Activated T-cell treated with anti-CD3 and anti-CD28 coated beads, Interleukin-2, amount 50 U/mL, for 24 hours (primary cell): ENCODE data around the gene F7.
"Not testable (repeated sequence)": the region's sequence is repeated elsewhere in the genome, so short reads cannot be mapped to it uniquely, and the experiment has no call there.

Source experiments
- DNase-seq: peaks from one replicate; pipeline ENCODE4 v3.0.0-alpha.2; 2020
- H3K27ac Mint-ChIP-seq: 2 replicates; pipeline ENCODE4 v1.8.0; 2020; ENCODE audit warnings: mild to moderate bottlenecking, mixed read lengths
- H3K27me3 Mint-ChIP-seq: 2 replicates; pipeline ENCODE4 v1.8.0; 2020; ENCODE audit warnings: mixed read lengths
- H3K36me3 Mint-ChIP-seq: 2 replicates; pipeline ENCODE4 v1.8.0; 2020; ENCODE audit warnings: low read depth, mixed read lengths
- H3K4me1 Mint-ChIP-seq: 2 replicates; pipeline ENCODE4 v1.8.0; 2020; ENCODE audit warnings: low read depth, mixed read lengths
- H3K4me3 Mint-ChIP-seq: 2 replicates; pipeline ENCODE4 v1.8.0; 2020; ENCODE audit warnings: mild to moderate bottlenecking, moderate library complexity, mixed read lengths
- H3K9me3 Mint-ChIP-seq: 2 replicates; pipeline ENCODE4 v1.8.0; 2020; ENCODE audit warnings: mixed read lengths

F7 gene

DNA sequence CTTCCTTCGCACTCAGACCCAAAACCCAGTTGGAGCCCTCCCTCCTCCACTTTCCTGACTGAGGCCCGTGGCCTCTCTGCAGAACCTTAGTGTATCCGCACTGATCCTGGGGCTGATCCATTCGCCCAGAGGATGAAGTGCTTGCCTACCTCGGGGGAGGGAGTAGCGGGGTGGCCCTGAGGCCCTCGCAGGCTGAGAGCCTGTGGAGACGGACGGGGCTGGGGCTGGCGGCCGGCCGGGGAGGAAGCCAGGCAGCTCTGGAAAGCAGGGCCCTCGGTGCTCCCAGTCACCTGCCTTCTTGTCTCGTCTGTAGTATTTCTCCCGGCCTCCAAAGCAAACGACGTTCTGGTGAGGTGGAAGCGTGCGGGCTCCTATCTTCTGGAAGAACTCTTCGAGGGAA, 54.1 kb downstream of the F7 start:
- Mint-ChIP-seq H3K9me3 (peaks cover 14% of the 10 kb centered on the region), H3K27ac (no peak overlapping the region), H3K27me3 (peaks cover 6% of the 10 kb centered on the region)

DNA sequence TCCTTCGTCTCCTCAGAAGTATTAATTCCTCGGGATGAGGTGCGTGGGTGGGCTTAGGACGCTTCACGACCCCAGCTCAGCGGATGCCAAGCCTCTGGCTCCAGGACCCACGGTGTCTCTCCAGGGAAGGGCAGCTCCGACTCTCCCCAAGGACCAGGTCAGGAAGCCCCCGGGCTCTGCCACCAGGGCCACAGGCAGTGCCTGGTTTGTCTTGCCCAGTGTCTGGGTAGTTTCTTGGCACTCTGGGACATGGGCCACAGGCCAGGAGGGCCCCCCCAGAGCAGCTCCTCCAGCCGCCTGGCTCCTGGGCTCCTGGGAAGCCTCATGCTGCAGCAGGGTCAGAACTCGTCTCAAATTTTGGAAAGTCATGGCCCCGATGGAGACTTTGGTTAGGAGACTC, 55.4 kb downstream of the F7 start:
- peak overlapping the region; percentile 28 for H3K4me3 Mint-ChIP-seq
- DNase-seq, result no peak

More for the DNA sequence above, 54.1 kb downstream of the F7 start:
- Mint-ChIP-seq H3K4me3 (no peak overlapping the region), H3K4me1 (peaks cover 22% of the 10 kb centered on the region), H3K36me3 (no peaks in the 10 kb centered on the region)
- DNase-seq, result no peak

DNA sequence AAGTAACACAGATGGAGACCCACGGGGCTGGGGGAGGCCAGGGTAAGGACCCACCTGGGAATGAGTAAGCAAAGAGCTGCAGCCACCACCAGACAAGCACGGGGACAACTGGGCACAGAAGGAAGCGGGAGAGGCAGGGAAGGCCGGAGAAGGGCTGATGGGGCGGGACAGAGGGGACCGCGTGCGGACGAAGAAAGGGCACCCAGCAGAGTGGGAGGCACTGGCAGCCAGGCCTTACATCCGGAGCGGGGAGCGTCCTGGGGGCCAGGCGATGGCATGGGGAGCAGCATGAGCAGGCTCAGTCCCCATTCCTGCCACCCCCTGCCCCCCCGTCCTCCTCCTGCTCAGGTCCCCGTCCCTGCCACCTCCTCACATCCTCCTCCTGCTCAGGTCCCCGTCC, 55.8 kb downstream of the F7 start:
- H3K27ac Mint-ChIP-seq, result peak overlapping the region; percentile 40
- H3K27me3 Mint-ChIP-seq, result peaks cover 6% of the 10 kb centered on the region
- H3K9me3 Mint-ChIP-seq, result peaks cover under 1% of the 10 kb centered on the region
- H3K36me3 Mint-ChIP-seq, result no peaks in the 10 kb centered on the region
- H3K4me1 Mint-ChIP-seq, result peaks cover 31% of the 10 kb centered on the region
- no peak for DNase-seq
- peak overlapping the region; percentile 28 for H3K4me3 Mint-ChIP-seq

More for the DNA sequence above, 55.4 kb downstream of the F7 start:
- Mint-ChIP-seq H3K4me1 (peaks cover 27% of the 10 kb centered on the region), H3K9me3 (peaks cover 3% of the 10 kb centered on the region), H3K27ac (peak overlapping the region; percentile 40), H3K27me3 (peaks cover 6% of the 10 kb centered on the region), H3K36me3 (no peaks in the 10 kb centered on the region)

DNA sequence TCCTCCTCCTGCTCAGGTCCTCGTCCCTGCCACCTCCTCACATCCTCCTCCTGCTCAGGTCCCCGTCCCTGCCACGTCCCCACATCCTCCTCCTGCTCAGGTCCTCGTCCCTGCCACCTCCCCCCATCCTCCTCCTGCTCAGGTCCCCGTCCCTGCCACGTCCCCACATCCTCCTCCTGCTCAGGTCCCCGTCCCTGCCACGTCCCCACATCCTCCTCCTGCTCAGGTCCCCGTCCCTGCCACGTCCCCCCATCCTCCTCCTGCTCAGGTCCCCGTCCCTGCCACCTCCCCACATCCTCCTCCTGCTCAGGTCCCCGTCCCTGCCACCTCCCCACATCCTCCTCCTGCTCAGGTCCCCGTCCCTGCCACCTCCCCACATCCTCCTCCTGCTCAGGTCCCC, 56.4 kb downstream of the F7 start:
- not testable (repeated sequence) for H3K4me3 Mint-ChIP-seq, H3K36me3 Mint-ChIP-seq, DNase-seq, H3K9me3 Mint-ChIP-seq, H3K27me3 Mint-ChIP-seq, H3K27ac Mint-ChIP-seq
- peaks cover 35% of the 10 kb centered on the region for H3K4me1 Mint-ChIP-seq

DNA sequence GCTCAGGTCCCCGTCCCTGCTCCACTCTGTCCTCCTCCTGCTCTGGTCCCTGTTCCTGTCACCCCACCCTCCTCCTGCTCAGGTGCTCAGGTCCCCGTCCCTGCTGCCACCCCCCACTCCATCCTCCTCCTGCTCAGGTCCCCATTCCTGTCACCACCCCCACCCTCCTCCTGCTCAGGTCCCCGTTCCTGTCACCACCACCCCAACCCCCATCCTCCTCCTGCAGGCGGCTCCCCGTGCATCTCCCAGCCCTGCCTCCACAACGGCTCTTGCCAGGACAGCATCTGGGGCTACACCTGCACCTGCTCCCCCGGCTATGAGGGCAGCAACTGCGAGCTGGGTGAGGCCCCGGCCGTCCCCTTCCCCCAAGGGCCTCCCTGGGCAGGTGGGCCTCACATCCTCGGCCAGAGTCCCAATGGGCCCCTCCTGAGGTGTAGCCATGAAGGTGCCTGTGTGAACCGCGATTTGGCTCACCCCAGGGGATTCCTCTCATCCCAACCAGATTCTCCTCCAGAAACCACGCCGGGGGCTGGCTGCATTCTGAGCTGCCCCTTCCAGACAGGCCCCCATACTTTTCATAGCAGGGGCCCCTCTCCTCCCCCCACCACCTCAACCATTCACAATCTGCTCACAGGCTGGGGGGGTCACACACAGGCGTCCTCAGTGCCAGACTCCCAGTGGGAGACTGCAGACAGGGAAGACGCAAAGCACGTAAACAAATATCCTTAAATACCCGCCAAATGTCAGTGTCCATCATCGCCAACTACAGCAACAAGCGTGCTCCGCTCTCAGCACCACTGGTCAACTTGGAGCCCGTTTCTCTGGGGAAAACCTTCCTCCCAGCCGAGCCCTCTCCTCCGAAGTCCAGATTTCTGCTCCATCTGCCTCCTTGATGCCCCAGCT, 57.4 kb downstream of the F7 start:
- H3K27ac Mint-ChIP-seq, result no peak overlapping the region
- H3K4me1 Mint-ChIP-seq, result peaks cover 37% of the 10 kb centered on the region
- H3K27me3 Mint-ChIP-seq, result peaks cover 6% of the 10 kb centered on the region
- no peak overlapping the region for H3K4me3 Mint-ChIP-seq
- H3K36me3 Mint-ChIP-seq, result peaks cover 9% of the 10 kb centered on the region
- no peaks in the 10 kb centered on the region for H3K9me3 Mint-ChIP-seq
- DNase-seq, result no peak

DNA sequence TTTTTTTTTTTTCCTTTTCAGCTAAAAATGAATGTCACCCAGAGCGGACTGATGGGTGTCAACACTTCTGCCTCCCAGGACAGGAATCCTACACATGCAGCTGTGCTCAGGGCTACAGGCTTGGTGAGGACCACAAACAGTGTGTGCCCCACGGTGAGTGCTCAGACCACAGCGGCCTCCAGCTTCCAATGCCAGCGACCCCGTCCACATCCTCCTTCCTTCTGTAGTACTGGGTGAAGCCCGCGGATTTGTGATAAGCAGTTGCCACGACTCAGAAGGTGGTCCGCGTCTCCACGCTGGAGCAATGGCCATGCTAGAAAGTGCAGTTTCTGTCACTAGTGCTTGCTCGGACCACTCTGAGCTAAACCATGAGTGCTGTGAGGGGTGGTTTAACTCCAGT, 58.9 kb downstream of the F7 start:
- Mint-ChIP-seq H3K36me3 (peaks cover 23% of the 10 kb centered on the region), H3K9me3 (peaks cover 4% of the 10 kb centered on the region), H3K27me3 (peaks cover 6% of the 10 kb centered on the region), H3K4me1 (peaks cover 37% of the 10 kb centered on the region), H3K27ac (no peak overlapping the region), H3K4me3 (no peak overlapping the region)
- DNase-seq, result no peak

DNA sequence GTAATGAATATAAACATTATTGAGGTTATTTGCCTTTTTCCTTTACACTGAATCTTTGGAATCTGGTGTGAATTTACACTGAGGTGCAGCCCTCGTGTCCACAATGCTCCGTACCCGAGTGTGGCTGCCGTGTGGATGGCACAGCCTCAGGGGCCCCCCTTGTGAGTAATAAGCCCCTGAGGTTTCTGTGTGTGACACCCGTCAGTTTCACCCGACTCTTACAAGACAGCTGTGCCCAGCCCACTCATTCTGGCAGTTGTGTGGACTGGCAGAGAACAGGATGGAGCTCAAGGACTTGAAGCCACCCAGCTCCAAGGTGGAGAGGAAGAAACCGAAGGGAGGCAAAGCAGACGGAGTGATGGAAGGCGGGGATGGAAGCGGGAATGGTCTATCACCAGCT, 60.7 kb downstream of the F7 start:
- DNase-seq, result no peak
- Mint-ChIP-seq H3K36me3 (peaks cover 38% of the 10 kb centered on the region), H3K4me3 (no peak overlapping the region), H3K4me1 (peaks cover 34% of the 10 kb centered on the region), H3K27me3 (peaks cover 6% of the 10 kb centered on the region), H3K27ac (no peak overlapping the region), H3K9me3 (peaks cover 4% of the 10 kb centered on the region)

DNA sequence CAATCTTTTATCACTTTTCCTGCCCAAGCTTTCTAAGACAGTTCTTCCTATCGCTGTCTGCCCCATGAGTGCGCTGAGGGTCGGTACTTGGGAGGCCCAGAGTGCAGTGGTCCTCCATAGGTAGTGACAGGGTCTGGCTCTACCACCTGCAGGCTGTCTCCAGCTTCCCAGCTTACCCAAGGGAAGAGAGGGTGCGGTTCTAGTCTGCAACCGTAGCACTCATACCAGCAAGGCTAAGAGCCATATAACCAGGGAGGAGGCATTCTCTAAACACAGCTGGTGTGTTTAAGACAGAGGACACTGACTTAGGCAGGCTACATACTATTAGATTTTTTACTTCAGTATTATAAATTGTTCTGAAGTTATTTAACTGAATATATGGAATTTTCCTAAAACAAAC, 61.1 kb downstream of the F7 start:
- Mint-ChIP-seq H3K27ac (no peak overlapping the region), H3K9me3 (peaks cover 4% of the 10 kb centered on the region), H3K4me3 (no peak overlapping the region), H3K36me3 (peaks cover 42% of the 10 kb centered on the region), H3K4me1 (peaks cover 34% of the 10 kb centered on the region), H3K27me3 (peaks cover 6% of the 10 kb centered on the region)
- no peak for DNase-seq

DNA sequence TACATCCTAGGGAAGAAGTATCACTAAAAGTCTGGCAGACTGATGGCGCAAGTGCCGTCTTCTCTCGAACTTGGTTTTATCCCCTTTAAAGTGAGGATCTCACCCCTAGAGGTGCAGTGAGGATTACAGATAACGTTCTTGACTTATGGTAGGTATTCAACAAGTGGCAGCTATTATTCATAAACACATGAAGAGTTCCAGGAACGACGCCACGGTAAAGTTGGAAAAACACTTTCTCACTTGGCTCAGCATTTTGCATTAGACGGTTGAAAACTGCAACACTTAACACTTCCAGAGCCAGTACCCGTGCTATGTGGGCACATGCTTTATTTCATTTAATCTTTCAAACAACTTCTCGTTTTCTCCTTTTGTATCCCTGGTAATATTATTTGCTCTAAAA, 61.6 kb downstream of the F7 start:
- Mint-ChIP-seq H3K9me3 (peaks cover 4% of the 10 kb centered on the region), H3K4me1 (peaks cover 34% of the 10 kb centered on the region), H3K27ac (peak overlapping the region; percentile 3), H3K27me3 (peaks cover 6% of the 10 kb centered on the region), H3K4me3 (no peak overlapping the region), H3K36me3 (peaks cover 47% of the 10 kb centered on the region)
- DNase-seq, result no peak

DNA sequence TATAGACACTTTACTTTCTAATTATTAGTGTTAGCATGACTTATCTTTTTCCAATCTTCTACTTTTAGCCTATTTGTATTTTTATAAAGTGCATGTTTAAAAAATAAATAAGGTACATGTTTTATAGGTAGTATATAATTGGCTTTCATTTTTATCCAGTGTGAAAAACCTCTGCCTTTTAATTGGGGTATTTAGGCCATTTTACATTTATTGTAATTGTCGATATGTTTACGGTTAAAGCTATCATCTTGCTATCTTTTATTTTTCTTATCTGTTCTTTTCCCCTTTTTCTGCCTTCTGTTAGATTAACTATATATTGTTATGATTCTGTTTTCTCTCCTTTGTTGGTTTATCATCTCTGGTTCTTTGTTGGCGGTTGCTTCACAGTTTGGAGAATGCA, 62.0 kb downstream of the F7 start:
- no peak for DNase-seq
- H3K27me3 Mint-ChIP-seq, result peaks cover 6% of the 10 kb centered on the region
- peaks cover 51% of the 10 kb centered on the region for H3K36me3 Mint-ChIP-seq
- peaks cover 34% of the 10 kb centered on the region for H3K4me1 Mint-ChIP-seq
- peaks cover 4% of the 10 kb centered on the region for H3K9me3 Mint-ChIP-seq
- H3K4me3 Mint-ChIP-seq, result no peak overlapping the region
- peak overlapping the region; percentile 3 for H3K27ac Mint-ChIP-seq

DNA sequence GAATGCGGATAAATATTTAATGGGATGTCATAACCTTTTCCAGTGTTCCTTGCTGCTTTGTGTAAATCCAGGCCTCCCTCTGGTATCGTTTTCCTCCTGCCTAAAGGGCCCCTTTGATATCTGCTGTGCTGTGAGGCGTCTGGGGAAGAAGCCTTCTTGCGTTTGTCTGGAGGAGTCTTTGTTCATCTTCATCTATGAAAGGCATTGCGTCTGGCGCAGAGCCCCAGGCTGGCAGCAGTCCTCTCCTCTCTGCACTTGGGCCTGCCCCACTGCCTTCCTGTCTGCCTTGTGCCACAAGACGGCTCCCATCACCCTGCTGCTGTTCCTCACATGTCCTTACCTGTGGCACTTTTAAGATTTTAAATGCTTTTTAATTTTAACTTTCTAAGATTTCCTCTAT, 62.6 kb downstream of the F7 start:
- H3K4me1 Mint-ChIP-seq, result peaks cover 31% of the 10 kb centered on the region
- H3K27me3 Mint-ChIP-seq, result peaks cover 5% of the 10 kb centered on the region
- no peak for DNase-seq
- peaks cover 4% of the 10 kb centered on the region for H3K9me3 Mint-ChIP-seq
- peaks cover 58% of the 10 kb centered on the region for H3K36me3 Mint-ChIP-seq
- no peak overlapping the region for H3K27ac Mint-ChIP-seq
- H3K4me3 Mint-ChIP-seq, result no peak overlapping the region

DNA sequence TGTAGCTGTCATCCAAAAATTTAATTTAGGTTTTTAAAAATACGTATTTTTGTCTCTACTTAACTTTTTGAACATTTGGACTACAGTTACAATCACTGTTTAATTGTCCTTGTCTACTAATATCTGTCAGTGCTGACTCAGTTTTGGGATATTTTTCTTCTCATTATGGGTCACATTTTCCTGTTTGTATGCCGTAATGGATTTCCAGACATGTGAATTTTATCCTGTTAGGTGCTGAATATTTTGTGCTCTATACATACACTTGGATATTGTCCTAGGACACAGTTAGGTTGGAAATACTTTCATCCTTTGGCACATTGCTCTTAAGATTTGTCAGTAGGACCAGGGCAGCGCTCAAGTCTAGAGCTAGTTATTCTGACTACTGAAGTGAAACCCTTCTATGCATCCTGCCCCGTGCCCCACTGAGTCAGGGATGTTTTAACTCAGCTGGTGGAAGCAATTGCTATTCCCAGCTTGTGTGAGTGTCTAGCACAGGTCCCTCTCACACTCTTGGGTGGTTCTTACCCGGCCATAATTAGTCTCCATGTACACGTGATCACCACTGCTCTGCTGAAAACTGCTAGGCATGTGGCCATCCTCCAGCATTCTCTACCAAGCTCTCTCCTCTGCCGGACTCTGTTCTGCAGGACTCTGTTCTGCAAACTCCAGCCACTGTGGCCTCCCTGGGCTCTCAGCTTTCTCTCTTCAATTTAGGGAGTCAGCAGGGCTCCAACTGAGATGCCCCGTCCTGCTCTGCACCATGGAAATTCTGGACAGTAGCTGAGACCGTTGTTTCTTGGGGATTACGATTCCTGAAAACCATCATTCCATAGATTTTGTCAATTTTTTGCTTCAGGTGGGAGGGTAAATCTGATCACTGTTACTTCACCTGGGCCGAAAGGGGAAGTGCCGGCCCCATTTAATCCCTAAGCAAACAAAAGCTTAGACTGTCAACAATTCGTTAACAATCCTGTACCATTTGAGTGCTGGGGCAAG, 64.0 kb downstream of the F7 start:
- H3K4me3 Mint-ChIP-seq, result no peak overlapping the region
- DNase-seq, result no peak
- H3K9me3 Mint-ChIP-seq, result peaks cover 4% of the 10 kb centered on the region
- no peak overlapping the region for H3K27ac Mint-ChIP-seq
- peaks cover 71% of the 10 kb centered on the region for H3K36me3 Mint-ChIP-seq
- peaks cover 27% of the 10 kb centered on the region for H3K4me1 Mint-ChIP-seq
- H3K27me3 Mint-ChIP-seq, result no peaks in the 10 kb centered on the region
